ENCODE measurements around the gene SLC8B1. TPM values are rescaled to one million over a fixed set of nuclear protein-coding genes. Genes with fewer than 3 reads are reported as not detected.

SLC8B1 gene
- total RNA-seq, 1 donor from 2014 or later, result 23.2 TPM

- no peak for DNase-seq (ENCODE audit: low spot score)
- ATAC-seq, result no peak
These were observed 85.4 kb downstream of the SLC8B1 start for GRCh38 chr12:113249546-113249945.

DNA sequence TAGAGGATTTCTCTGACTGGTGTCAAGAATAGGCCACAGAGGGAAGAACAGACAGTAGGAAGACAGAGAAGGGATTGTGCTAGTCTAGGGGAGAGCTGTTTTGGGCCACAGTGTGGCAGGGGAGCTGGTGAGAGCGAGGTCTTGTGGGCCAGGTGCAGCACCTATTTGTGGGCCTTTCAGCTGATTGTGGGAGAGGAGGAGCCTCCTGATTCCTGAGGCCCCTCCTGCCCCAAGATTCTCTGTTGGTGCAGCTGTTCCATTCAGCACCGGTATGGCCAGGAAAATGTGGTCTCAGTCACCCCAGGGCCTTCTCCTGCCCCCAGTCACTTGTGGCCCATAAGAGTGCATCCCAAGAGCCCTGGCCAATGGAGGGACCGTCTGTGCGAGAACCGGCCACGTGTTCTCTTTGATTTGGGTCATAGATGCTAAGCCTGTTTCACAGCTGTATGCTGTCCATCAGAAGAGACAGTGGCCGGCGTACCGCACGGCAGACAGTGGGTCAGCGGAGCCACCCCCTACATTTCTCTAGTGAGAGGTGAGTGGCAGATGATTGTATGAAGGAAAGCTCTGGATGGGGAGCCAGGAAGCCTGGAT is 86.0 kb downstream of the SLC8B1 start:
- ATAC-seq (no peak), DNase-seq (ENCODE audit: low spot score) (no peak)

Other genes starting within 250 kb of the SLC8B1 start
- 0.25 TPM for gene RASAL1, start 199.3 kb downstream of the SLC8B1 start, total RNA-seq
- gene CFAP73, start 185.4 kb downstream of the SLC8B1 start, total RNA-seq, result not detected
- 33.5 TPM for gene DDX54, start 149.6 kb downstream of the SLC8B1 start, total RNA-seq
- gene RITA1, start 149.4 kb downstream of the SLC8B1 start, total RNA-seq, result 28.4 TPM
- 33.1 TPM for gene TPCN1, start 113.6 kb downstream of the SLC8B1 start, total RNA-seq
- 23.3 TPM for gene PLBD2, start 23.5 kb upstream of the SLC8B1 start, total RNA-seq
- 680 TPM for gene SDS, start 68.8 kb upstream of the SLC8B1 start, total RNA-seq
- gene SDSL, start 87.3 kb upstream of the SLC8B1 start, total RNA-seq, result 93.0 TPM
- not detected for gene LHX5, start 136.8 kb upstream of the SLC8B1 start, total RNA-seq

All from left lobe of liver (tissue), 2 donors.